ENCODE data around the gene FDPS.

The FDPS gene

GRCh38 chr1:155295942-155296267, 12.8 kb upstream of the FDPS start:
- H3K4me3 ChIP-seq (ENCODE audit: low read depth, low read length), result no peak overlapping the region
- TF ChIP-seq, protein P1, sequence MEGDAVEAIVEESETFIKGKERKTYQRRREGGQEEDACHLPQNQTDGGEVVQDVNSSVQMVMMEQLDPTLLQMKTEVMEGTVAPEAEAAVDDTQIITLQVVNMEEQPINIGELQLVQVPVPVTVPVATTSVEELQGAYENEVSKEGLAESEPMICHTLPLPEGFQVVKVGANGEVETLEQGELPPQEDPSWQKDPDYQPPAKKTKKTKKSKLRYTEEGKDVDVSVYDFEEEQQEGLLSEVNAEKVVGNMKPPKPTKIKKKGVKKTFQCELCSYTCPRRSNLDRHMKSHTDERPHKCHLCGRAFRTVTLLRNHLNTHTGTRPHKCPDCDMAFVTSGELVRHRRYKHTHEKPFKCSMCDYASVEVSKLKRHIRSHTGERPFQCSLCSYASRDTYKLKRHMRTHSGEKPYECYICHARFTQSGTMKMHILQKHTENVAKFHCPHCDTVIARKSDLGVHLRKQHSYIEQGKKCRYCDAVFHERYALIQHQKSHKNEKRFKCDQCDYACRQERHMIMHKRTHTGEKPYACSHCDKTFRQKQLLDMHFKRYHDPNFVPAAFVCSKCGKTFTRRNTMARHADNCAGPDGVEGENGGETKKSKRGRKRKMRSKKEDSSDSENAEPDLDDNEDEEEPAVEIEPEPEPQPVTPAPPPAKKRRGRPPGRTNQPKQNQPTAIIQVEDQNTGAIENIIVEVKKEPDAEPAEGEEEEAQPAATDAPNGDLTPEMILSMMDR (IDR thresholded peaks at IDR 0.05; ENCODE audit: insufficient read depth, low read depth, low read length, missing control alignments), result no peak

GRCh38 chr1:155296661-155297060, 12.0 kb upstream of the FDPS start:
- no peak for DNase-seq (ENCODE audit: low read depth)
- TF ChIP-seq, protein P1 (IDR thresholded peaks at IDR 0.05; ENCODE audit: insufficient read depth, low read depth, low read length, missing control alignments), result no peak
- no peak overlapping the region for H3K4me3 ChIP-seq (ENCODE audit: low read depth, low read length)

More at GRCh38 chr1:155295942-155296267, 12.8 kb upstream of the FDPS start:
- no peak for DNase-seq (ENCODE audit: low read depth)

DNA sequence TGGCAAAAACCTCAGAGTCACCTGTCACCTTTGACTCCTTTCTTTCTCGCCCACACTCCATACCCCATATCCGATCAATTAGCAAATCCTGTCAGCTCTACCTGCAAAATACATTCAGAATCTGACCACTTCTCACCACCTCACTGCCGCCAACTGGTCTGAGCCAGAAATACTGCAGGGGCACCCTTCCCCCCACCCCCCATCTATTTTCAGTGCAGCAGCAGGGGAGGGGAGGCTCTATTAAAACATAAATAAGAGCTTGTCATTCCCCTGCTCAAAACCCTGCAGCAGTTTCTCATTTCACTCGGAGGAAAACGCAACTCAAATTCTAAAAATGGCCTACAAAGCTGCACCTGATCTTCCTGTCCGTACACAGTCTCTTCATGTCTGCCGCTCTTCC, 11.3 kb upstream of the FDPS start:
- TF ChIP-seq, protein P1 (IDR thresholded peaks at IDR 0.05; ENCODE audit: insufficient read depth, low read depth, low read length, missing control alignments), result no peak
- DNase-seq (ENCODE audit: low read depth), result peak; percentile 31
- no peak overlapping the region for H3K4me3 ChIP-seq (ENCODE audit: low read depth, low read length)

GRCh38 chr1:155300024-155300423, 8.6 kb upstream of the FDPS start:
- DNase-seq (ENCODE audit: low read depth), result no peak
- TF ChIP-seq, protein P1 (IDR thresholded peaks at IDR 0.05; ENCODE audit: insufficient read depth, low read depth, low read length, missing control alignments), result no peak

DNA sequence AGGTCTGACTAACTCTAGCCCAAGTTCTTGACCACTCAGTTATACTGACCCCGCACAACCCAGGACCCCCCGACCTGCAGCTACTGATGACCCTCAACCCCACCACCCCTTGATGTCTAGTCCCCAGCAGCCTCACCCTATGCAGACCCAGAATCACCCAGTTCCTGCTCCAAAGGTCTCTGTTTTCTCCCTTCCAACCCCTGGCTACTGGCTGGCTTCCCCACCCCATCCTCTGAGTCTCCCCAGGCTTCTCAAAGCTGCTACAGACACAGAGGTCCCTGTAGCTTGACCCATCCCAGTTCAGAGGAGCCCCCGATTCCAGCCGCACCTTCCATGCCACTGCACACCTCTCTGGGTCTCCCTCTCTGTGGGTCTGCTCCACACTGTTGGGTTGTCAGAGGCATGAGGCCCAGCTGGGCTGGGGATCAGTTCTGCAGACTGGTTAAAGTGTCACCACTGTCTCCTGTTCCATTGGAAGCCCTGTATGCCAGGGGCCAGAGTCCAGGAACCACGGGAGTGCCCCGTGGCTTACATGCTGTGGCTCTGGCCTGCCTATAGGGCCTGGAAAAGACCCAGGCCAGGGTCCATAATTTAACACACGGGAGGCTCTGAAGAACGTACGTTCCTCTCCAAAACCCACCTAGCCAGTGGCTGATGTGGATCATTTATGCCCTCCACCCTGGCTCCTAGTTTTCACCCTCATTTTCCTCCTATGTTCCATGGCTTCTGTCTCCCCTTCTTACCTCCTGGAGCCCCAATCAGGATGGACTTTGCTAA, 7.9 kb upstream of the FDPS start:
- H3K4me3 ChIP-seq (ENCODE audit: low read depth, low read length), result no peak overlapping the region
- TF ChIP-seq, protein P1 (IDR thresholded peaks at IDR 0.05; ENCODE audit: insufficient read depth, low read depth, low read length, missing control alignments), result no peak
- DNase-seq (ENCODE audit: low read depth), result no peak

More at GRCh38 chr1:155300024-155300423, 8.6 kb upstream of the FDPS start:
- no peak overlapping the region for H3K4me3 ChIP-seq (ENCODE audit: low read depth, low read length)

GRCh38 chr1:155301342-155301841, 7.3 kb upstream of the FDPS start, which contains the start of gene PKLR:
Gene PKLR (minus strand): TSS chr1:155301438. CDS start chr1:155301395, 43 bp downstream.
- DNase-seq (ENCODE audit: low read depth), result no peak
- TF ChIP-seq, protein P1 (IDR thresholded peaks at IDR 0.05; ENCODE audit: insufficient read depth, low read depth, low read length, missing control alignments), result no peak
- no peak within 1 kb of the TSS for H3K4me3 ChIP-seq (ENCODE audit: low read depth, low read length)
